Endodermal cell (in vitro differentiated cells): ENCODE measurements around the gene KLK1. TPM values are rescaled to one million over a fixed set of nuclear protein-coding genes. Genes with fewer than 3 reads are reported as not detected.

Source experiments
- DNase-seq: peaks from one replicate; pipeline ENCODE4 v3.0.0-alpha.2; 2017
- H3K27ac ChIP-seq: 2 replicates; pipeline ENCODE4 v1.5.1; 2013; ENCODE audit warnings: mild to moderate bottlenecking, low read depth, low read length, moderate library complexity
- H3K27me3 ChIP-seq: 2 replicates; pipeline ENCODE4 v1.6.1; 2013; ENCODE audit warnings: mild to moderate bottlenecking, low read length, moderate library complexity; ENCODE audit not compliant: insufficient read depth, control insufficient read depth, poor library complexity, severe bottlenecking
- H3K36me3 ChIP-seq: 2 replicates; pipeline ENCODE4 v1.7.0; 2013; ENCODE audit warnings: mild to moderate bottlenecking, low read length, moderate library complexity; ENCODE audit not compliant: control insufficient read depth, insufficient read depth
- H3K4me1 ChIP-seq: one replicate; pipeline ENCODE4 v1.7.0; 2013; ENCODE audit warnings: low read length; ENCODE audit not compliant: control insufficient read depth, insufficient read depth
- H3K4me3 ChIP-seq: 2 replicates; pipeline ENCODE4 v1.5.1; 2013; ENCODE audit warnings: mild to moderate bottlenecking, low read length, moderate library complexity
- H3K9ac ChIP-seq: 2 replicates; pipeline ENCODE4 v1.6.1; 2013; ENCODE audit warnings: mild to moderate bottlenecking, low read length, moderate library complexity; ENCODE audit not compliant: poor library complexity, severe bottlenecking; ENCODE audit errors: extremely low read depth
- H3K9me3 ChIP-seq: 2 replicates; pipeline ENCODE4 v1.6.1; 2013; ENCODE audit warnings: mild to moderate bottlenecking, low read length, moderate library complexity; ENCODE audit not compliant: control insufficient read depth
- H3K27ac Mint-ChIP-seq: 2 replicates; pipeline ENCODE4 v1.8.0; 2020; ENCODE audit warnings: mixed read lengths
- H3K27me3 Mint-ChIP-seq: 2 replicates; pipeline ENCODE4 v1.8.0; 2021; ENCODE audit warnings: mild to moderate bottlenecking, mixed read lengths; ENCODE audit not compliant: insufficient read depth
- H3K36me3 Mint-ChIP-seq: 2 replicates; pipeline ENCODE4 v1.8.0; 2020; ENCODE audit warnings: low read depth, mixed read lengths
- H3K4me1 Mint-ChIP-seq: 2 replicates; pipeline ENCODE4 v1.8.0; 2020; ENCODE audit warnings: mixed read lengths
- H3K4me3 Mint-ChIP-seq: 2 replicates; pipeline ENCODE4 v1.8.0; 2020; ENCODE audit warnings: mild to moderate bottlenecking, moderate library complexity, mixed read lengths
- H3K9me3 Mint-ChIP-seq: 2 replicates; pipeline ENCODE4 v1.8.0; 2020; ENCODE audit warnings: mild to moderate bottlenecking, mixed read lengths
- CTCF ChIP-seq: fragments of 200-600 bp; sonication (generic); conservative IDR thresholded peaks from 2 replicates; pipeline ENCODE4 v1.5.0; 2021; ENCODE audit warnings: antibody characterized with exemption, mild to moderate bottlenecking
- WGBS, 2 experiments: methylation state at CpG; one replicate each; pipeline versions ENCODE4 v1.1.5 to v1.1.7; 2013; ENCODE audit warnings: missing lambda C conversion rate in 2 of 2, mixed read lengths in 1 of 2; ENCODE audit not compliant: insufficient coverage in 1 of 2, insufficient read length in 1 of 2; 5-methylcytosine and 5-hydroxymethylcytosine counted together
- total RNA-seq, 2 donors: library from RNA; stranded (reverse); fragmentation: NEBNext Ultra II Directional in 1 of 2; extraction: Animal tissue kit (Norgen Biotek cat#: 25700) in 1 of 2; gene quantifications; 2 replicates in 1 of 2; 3 replicates in 1 of 2; pipeline ENCODE4 v1.2.1, GENCODE V29; 2021

Gene KLK1
- total RNA-seq, 2 donors from 2014 or later, result 0.75 to 0.82 TPM

GRCh38 chr19:50822661-50823208, 852 bp downstream of the KLK1 start:
- Histone ChIP-seq H3K9ac (no peak overlapping the region), H3K4me3 (no peak overlapping the region), H3K36me3 (no peaks in the 10 kb centered on the region), H3K9me3 (no peaks in the 10 kb centered on the region), H3K4me1 (no peaks in the 10 kb centered on the region), H3K27ac (no peak overlapping the region), H3K27me3 (peaks cover 44% of the 10 kb centered on the region)
- DNase-seq, result no peak
- Mint-ChIP-seq H3K4me3 (no peak overlapping the region), H3K27ac (no peak overlapping the region), H3K27me3 (peaks cover 83% of the 10 kb centered on the region), H3K36me3 (no peaks in the 10 kb centered on the region), H3K9me3 (no peaks in the 10 kb centered on the region), H3K4me1 (peaks cover 20% of the 10 kb centered on the region)
- WGBS, 2 experiments, result 71 to 75% methylated on average over 5 to 7 of the region's 7 CpGs
- TF ChIP-seq CTCF, result no peak

- H3K36me3 ChIP-seq, result no peaks in the 10 kb centered on the region
- no peak overlapping the region for H3K27ac Mint-ChIP-seq
- H3K36me3 Mint-ChIP-seq, result no peaks in the 10 kb centered on the region
- no peak overlapping the region for H3K27ac ChIP-seq
- H3K4me3 Mint-ChIP-seq, result no peak overlapping the region
- peaks cover 52% of the 10 kb centered on the region for H3K27me3 ChIP-seq
- H3K27me3 Mint-ChIP-seq, result peaks cover 86% of the 10 kb centered on the region
- H3K4me3 ChIP-seq, result no peak overlapping the region
- 87% methylated on average over 8 of the region's 8 CpGs; no CpG with 5 or more reads in 1 of the 2 experiments for WGBS, 2 experiments
- DNase-seq, result no peak
- TF ChIP-seq CTCF, result no peak
- no peaks in the 10 kb centered on the region for H3K9me3 Mint-ChIP-seq
- H3K9ac ChIP-seq, result no peak overlapping the region
- H3K4me1 ChIP-seq, result no peaks in the 10 kb centered on the region
- peaks cover 20% of the 10 kb centered on the region for H3K4me1 Mint-ChIP-seq
- H3K9me3 ChIP-seq, result no peaks in the 10 kb centered on the region
These were observed 2.0 kb downstream of the KLK1 start for GRCh38 chr19:50821622-50822021.

- peaks cover 20% of the 10 kb centered on the region for H3K4me1 Mint-ChIP-seq
- Histone ChIP-seq H3K4me3 (no peak overlapping the region), H3K9ac (no peak overlapping the region), H3K27me3 (peaks cover 55% of the 10 kb centered on the region), H3K9me3 (no peaks in the 10 kb centered on the region), H3K36me3 (no peaks in the 10 kb centered on the region), H3K27ac (no peak overlapping the region), H3K4me1 (no peaks in the 10 kb centered on the region)
- TF ChIP-seq CTCF, result no peak
- 86 to 95% methylated on average over 4 of the region's 4 CpGs for WGBS, 2 experiments
- no peaks in the 10 kb centered on the region for H3K36me3 Mint-ChIP-seq
- no peak for DNase-seq
- H3K27ac Mint-ChIP-seq, result no peak overlapping the region
- no peak overlapping the region for H3K4me3 Mint-ChIP-seq
- no peaks in the 10 kb centered on the region for H3K9me3 Mint-ChIP-seq
- peaks cover 86% of the 10 kb centered on the region for H3K27me3 Mint-ChIP-seq
These were observed 2.4 kb downstream of the KLK1 start for GRCh38 chr19:50821248-50821612.
